ENCODE measurements around the gene CCKAR.
A peak's percentile ranks its signal among the peaks of the same experiment; 100 is the strongest.

CCKAR gene

GRCh38 chr4:26489101-26489985 lies 941 bp downstream of the CCKAR start:
- no peak for DNase-seq

GRCh38 chr4:26485684-26486083 lies 4.6 kb downstream of the CCKAR start:
- DNase-seq, result no peak

DNA sequence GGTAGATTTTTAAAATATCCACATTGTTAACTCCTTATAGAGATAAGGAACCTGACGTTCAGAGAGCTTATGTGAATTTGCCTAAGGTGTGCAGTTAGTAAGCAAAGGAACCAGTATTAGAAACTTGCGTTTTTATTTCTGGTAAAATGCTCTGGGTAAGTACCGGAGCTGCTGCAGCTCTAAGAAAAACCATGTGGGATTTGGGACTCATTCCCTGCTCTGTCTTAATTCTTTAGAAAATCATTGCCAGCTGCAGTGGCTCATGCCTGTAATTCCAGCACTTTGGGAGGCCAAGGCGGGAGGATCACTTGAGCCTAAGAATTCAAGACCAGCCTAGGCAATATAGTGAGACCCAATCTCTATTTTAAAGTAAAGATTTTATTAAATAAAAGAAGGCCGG lies 5.8 kb downstream of the CCKAR start:
- DNase-seq, result no peak

- no peak for DNase-seq
Measured at GRCh38 chr4:26484032-26484515, 6.2 kb downstream of the CCKAR start.

GRCh38 chr4:26482508-26483462 lies 7.5 kb downstream of the CCKAR start:
- no peak for DNase-seq

GRCh38 chr4:26478330-26478729 lies 12.0 kb downstream of the CCKAR start:
- DNase-seq, result no peak

DNA sequence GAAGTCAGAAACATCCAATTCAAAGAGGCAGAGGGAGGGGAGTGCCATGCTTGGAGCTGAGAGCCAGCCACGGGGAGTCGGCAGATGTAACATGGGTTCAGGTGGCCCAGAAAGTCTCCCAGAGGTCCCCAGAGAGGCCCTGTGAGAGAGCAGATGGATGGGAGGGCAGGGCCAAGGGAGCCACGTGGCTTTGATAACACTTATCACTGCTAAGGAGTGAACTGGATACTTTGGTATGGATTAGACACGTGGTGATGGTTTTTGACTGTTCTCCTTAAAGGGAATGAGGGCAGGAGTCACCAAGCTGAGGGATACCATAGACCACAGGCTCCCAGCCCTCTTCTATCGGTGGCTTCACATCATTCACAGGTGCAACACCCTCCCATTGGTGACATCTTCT lies 13.7 kb downstream of the CCKAR start:
- DNase-seq, result no peak

DNA sequence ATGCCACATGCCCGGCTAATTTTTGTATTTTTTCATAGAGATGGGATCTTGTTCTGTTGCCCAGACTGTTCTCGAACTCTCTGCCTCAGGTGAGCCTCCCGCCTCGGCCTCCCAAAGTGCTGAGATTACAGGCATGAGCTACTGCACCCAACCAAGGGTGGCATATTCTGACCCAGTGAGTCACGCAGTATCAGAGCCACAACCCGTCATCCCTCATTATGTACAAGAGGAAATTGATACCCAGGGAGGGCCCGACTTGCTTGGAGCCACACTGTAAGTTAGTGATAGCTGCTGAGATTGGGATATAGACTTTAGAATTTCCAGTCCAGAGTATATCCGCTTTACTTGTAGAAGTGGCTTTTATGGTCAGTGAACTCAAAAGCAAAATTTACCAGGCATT lies 14.6 kb downstream of the CCKAR start:
- DNase-seq, result no peak

GRCh38 chr4:26474551-26474950 lies 15.7 kb downstream of the CCKAR start:
- DNase-seq, result no peak

GRCh38 chr4:26473893-26474292 lies 16.4 kb downstream of the CCKAR start:
- DNase-seq, result no peak

DNA sequence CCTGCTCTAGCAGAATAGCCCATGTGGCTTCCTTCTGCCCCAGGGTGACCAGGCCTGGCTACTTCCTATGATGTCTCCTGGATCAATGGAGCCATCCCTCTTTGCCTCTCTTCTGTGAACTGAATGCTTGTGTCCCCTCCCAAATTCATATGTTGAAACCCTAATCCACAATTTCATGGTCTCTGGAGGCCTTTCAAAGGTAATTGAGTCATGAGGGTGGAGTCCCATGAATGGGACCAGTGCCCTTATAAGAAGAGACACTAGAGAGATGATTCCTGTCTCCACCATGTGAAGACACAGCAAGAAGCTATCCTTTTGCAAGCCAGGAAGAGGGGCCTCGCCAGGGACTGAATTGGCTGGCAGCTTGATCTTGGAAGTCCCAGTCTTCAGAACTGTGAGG lies 18.4 kb downstream of the CCKAR start:
- no peak for DNase-seq

- DNase-seq, result no peak
Measured at GRCh38 chr4:26468977-26469376, 21.3 kb downstream of the CCKAR start.

- DNase-seq, result no peak
Measured at GRCh38 chr4:26468283-26468949, 21.9 kb downstream of the CCKAR start.

GRCh38 chr4:26467724-26468123 lies 22.6 kb downstream of the CCKAR start:
- no peak for DNase-seq

GRCh38 chr4:26466578-26467270 lies 23.6 kb downstream of the CCKAR start:
- no peak for DNase-seq

DNA sequence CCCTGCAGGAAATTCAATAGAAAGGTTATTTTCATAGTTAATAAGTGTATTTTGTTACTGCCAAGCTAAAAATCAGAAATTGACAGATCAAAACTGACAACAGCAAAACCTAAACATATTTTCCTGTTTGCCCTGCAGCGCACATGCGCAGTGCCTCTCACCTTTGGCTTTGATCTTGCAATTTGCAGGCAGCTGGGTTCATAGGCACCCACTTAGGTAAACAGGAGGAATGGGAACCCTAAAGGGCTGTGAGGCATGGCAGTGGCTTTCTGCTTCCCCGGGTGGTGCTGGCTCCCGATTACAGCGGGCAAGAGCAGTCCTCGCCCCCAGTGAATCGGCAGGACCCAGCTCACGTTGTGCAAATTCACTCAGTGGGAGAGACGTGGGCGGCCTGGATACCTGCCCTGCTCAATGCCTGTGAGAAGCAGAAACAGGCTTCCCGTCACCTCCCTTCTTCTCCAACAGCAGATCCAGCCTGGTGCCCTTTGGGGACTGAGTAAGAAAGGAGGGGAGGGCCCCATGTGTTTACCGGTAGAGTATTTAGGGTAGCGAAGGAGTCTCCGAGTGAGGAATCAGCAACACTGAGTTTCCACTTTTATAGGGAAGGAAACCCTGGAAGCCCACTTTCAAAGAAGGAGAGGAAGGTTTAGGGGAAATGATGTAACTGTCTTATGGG lies 25.7 kb downstream of the CCKAR start:
- no peak for DNase-seq

DNA sequence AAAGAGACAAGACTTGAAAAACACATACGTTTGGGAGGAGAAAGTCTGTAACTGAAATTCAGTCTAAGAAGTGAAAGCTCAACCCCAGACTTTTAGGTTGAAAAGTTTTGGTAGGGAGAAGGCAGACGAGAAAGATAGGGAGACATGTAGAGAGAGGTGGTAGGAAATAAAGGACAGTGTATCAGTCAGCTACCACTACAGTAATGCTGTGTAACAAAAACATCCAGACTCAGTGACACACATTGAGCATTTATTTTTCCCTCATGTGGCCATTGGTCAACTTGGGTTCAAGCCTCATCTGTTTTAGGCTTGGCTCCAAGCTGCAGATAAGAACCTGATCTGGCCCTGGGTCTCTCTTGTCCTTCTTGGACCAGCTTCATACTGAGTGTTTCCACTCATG lies 26.9 kb downstream of the CCKAR start:
- no peak for DNase-seq

- no peak for DNase-seq
Measured at GRCh38 chr4:26462874-26463273, 27.4 kb downstream of the CCKAR start.

GRCh38 chr4:26459756-26460530 lies 30.3 kb downstream of the CCKAR start:
- no peak for DNase-seq

DNA sequence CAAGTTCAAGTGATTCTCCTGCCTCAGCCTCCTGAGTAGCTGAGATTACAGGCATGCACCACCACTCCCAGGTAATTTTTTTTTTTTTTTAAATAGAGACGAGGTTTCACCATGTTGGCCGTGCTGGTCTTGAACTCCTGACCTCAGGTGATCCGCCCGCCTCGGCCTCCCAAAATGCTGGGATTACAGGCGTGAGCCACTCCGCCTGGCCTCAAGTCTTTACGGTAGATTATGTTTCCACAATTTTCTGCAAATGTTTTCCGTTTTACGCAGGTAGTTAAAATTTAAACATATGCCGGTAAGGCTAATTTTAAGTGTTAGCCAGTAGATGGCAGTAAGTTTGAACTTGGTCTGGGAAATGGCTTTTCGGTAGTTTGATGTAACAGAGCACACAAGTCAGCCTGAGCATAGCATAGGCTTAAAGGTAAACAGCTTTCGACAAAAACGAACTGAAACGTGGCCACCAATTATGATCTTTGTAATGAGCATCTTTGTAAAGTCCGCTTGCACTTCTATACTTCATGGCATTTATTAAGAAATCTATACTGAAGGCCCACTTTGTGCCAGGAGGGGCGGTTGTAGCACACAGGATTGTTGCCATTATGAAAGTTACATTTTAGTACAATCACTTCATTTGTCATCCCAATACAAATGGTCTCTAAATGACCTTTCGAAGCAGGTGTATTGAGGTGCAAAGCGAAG lies 31.1 kb downstream of the CCKAR start:
- peak; percentile 21 for DNase-seq
